RWPE2 (cell line): ENCODE measurements around the gene B4GALT4.
"Not testable (repeated sequence)": the region's sequence is repeated elsewhere in the genome, so short reads cannot be mapped to it uniquely, and the experiment has no call there.

Source experiments
- ATAC-seq: fragments of 200-7000 bp; cut with Tn5 transposase; 3 replicates; pipeline ENCODE4 v1.9.1; 2021; ENCODE audit warnings: low read depth
- DNase-seq: peaks from one replicate; pipeline ENCODE4 v3.0.0-alpha.2; 2020; ENCODE audit warnings: low spot score
- H3K27ac ChIP-seq: fragments of 450-650 bp; 2 replicates; pipeline ENCODE4 v1.5.1; 2017; ENCODE audit warnings: mild to moderate bottlenecking; ENCODE audit not compliant: poor library complexity, severe bottlenecking
- H3K27me3 ChIP-seq: fragments of 250-450 bp; sonication (Bioruptor Pico); 2 replicates; pipeline ENCODE4 v1.5.1; 2021; ENCODE audit warnings: mild to moderate bottlenecking, moderate library complexity; ENCODE audit not compliant: insufficient read depth, poor library complexity, severe bottlenecking
- H3K36me3 ChIP-seq: fragments of 250-450 bp; sonication (Bioruptor Pico); 2 replicates; pipeline ENCODE4 v1.5.1; 2020; ENCODE audit warnings: low read depth, mild to moderate bottlenecking, moderate library complexity
- H3K4me1 ChIP-seq: fragments of 250-450 bp; sonication (Bioruptor Pico); 2 replicates; pipeline ENCODE4 v1.5.1; 2021; ENCODE audit warnings: mild to moderate bottlenecking, moderate library complexity; ENCODE audit not compliant: insufficient read depth, poor library complexity, severe bottlenecking
- H3K4me3 ChIP-seq: fragments of 250-450 bp; sonication (Bioruptor Pico); 2 replicates; pipeline ENCODE4 v1.5.1; 2021; ENCODE audit warnings: mild to moderate bottlenecking, moderate library complexity; ENCODE audit not compliant: severe bottlenecking
- H3K9me3 ChIP-seq: fragments of 250-450 bp; sonication (Bioruptor Pico); 2 replicates; pipeline ENCODE4 v1.5.1; 2021; ENCODE audit warnings: mild to moderate bottlenecking, moderate library complexity; ENCODE audit not compliant: severe bottlenecking
- TF ChIP-seq, protein P1 (sequence below): fragments of 450-650 bp; IDR thresholded peaks from one replicate; pipeline ENCODE4 v1.5.1; 2017; ENCODE audit warnings: mild to moderate bottlenecking, moderate library complexity; ENCODE audit not compliant: poor library complexity, severe bottlenecking

Gene B4GALT4

DNA sequence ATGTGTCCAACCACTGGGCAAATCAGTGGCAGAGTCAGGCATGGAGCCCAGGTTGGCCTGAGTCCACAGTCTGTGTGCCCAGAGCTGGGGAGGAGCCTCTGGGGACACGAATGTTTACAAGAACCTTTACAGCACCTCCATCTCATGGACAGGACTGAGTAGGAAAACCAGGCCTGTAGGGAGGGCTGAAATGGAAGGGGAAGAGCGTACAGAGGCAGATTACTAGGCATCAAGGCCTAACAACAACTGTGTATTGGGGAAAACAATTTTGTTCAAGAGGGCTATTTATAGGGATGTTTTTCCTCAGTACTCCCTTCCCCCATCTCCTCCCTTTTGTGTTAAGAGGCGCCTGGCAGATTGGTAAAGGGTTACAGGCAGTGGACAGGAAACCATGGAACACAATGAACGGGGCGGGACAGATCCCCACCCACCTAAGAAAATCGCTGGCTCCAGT is 38.5 kb upstream of the B4GALT4 start:
- Histone ChIP-seq H3K9me3 (no peaks in the 10 kb centered on the region), H3K4me3 (no peak overlapping the region), H3K36me3 (no peaks in the 10 kb centered on the region), H3K4me1 (no peaks in the 10 kb centered on the region), H3K27ac (no peak overlapping the region), H3K27me3 (no peaks in the 10 kb centered on the region)
- TF ChIP-seq, protein P1, sequence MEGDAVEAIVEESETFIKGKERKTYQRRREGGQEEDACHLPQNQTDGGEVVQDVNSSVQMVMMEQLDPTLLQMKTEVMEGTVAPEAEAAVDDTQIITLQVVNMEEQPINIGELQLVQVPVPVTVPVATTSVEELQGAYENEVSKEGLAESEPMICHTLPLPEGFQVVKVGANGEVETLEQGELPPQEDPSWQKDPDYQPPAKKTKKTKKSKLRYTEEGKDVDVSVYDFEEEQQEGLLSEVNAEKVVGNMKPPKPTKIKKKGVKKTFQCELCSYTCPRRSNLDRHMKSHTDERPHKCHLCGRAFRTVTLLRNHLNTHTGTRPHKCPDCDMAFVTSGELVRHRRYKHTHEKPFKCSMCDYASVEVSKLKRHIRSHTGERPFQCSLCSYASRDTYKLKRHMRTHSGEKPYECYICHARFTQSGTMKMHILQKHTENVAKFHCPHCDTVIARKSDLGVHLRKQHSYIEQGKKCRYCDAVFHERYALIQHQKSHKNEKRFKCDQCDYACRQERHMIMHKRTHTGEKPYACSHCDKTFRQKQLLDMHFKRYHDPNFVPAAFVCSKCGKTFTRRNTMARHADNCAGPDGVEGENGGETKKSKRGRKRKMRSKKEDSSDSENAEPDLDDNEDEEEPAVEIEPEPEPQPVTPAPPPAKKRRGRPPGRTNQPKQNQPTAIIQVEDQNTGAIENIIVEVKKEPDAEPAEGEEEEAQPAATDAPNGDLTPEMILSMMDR = no peak
- DNase-seq (no peak), ATAC-seq (no peak; the same call in 2 of the 3 replicates)

DNA sequence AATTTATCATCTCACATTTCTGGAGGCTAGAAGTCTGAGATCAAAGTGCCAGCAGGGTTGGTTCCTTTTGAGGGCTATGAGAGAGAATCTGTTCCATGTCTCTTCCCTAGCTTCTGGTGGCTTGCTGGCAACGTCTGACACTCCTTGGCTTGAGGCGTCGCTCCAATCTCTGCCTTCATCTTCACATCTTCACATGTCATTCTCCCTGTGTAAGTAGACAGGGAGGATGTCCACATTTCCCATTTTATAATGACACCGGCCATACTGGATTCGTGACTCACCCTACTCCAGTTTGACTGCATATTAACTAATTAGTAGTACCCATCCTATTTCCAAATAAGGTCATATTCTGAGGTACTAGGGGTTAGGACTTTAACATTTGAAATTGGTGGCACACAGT is 36.0 kb upstream of the B4GALT4 start:
- no peaks in the 10 kb centered on the region for H3K4me1 ChIP-seq
- no peak for ATAC-seq
- TF ChIP-seq, protein P1 = no peak

DNA sequence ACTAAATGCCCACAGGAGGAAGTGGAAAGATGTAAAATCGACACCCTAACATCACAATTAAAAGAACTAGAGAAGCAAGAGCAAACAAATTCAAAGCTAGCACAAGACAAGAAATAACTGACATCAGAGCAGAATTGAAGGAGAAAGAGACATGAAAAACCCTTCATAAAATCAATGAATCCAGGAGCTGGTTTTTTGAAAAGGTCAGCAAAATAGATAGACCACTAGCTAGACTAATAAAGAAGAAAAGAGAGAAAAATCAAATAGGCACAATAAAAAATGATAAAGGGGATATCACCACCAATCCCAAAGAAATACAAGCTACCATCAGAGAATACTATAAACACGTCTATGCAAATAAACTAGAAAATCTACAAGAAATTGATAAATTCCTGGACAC is 29.5 kb upstream of the B4GALT4 start:
- H3K27ac ChIP-seq, H3K4me3 ChIP-seq, H3K27me3 ChIP-seq, H3K36me3 ChIP-seq, H3K4me1 ChIP-seq, ATAC-seq, DNase-seq, H3K9me3 ChIP-seq: not testable (repeated sequence)

More for the DNA sequence above, 36.0 kb upstream of the B4GALT4 start:
- no peak for DNase-seq
- Histone ChIP-seq H3K9me3 (no peaks in the 10 kb centered on the region), H3K4me3 (no peak overlapping the region), H3K27ac (no peak overlapping the region), H3K27me3 (no peaks in the 10 kb centered on the region), H3K36me3 (no peaks in the 10 kb centered on the region)

DNA sequence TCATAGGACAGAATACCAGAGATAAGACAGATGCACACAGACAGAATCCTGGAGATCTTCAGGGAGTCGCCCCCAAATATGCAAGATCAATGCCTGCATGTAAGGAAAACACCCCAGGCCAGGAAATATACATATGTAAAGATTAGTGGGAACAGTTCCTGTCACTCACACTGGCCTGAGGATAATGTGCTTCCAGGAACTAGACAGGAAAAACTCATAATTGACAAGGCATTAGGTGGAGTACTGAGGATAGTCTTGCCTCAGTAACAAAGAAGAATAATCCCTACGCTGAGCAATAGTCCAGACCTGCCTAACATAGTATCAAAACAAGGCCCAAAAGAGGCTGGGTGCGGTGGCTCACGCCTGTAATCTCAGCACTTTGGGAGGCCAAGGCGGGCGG is 20.4 kb upstream of the B4GALT4 start:
- no peak overlapping the region for H3K27ac ChIP-seq
- H3K36me3 ChIP-seq = no peaks in the 10 kb centered on the region
- ATAC-seq (no peak), DNase-seq (no peak)
- H3K4me1 ChIP-seq = no peaks in the 10 kb centered on the region
- no peaks in the 10 kb centered on the region for H3K9me3 ChIP-seq
- no peaks in the 10 kb centered on the region for H3K27me3 ChIP-seq
- H3K4me3 ChIP-seq = no peak overlapping the region
- TF ChIP-seq, protein P1 = no peak

DNA sequence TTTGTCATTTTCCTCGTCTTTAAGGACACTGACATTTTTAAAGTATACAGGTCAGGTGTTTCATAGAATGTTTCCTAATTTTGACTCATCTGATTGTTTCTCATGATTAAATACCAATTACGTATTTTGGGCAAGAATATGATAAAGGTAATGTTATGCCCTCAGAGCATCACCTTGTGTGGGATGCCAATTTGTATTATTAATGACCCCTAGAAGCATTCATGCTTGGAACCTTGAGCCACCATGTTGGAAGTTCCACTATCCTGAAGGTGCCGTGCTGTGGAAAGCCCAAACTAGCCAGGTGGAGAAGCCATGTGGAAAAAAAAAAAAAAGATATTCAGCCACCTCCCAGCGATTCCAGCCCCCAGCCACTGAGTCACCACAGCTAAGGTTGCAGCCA is 19.1 kb upstream of the B4GALT4 start:
- TF ChIP-seq, protein P1 = no peak
- Histone ChIP-seq H3K4me3 (no peak overlapping the region), H3K27me3 (no peaks in the 10 kb centered on the region)

More for the DNA sequence above, 19.1 kb upstream of the B4GALT4 start:
- no peak for DNase-seq
- ATAC-seq = no peak
- no peaks in the 10 kb centered on the region for H3K36me3 ChIP-seq
- H3K9me3 ChIP-seq = no peaks in the 10 kb centered on the region
- H3K27ac ChIP-seq = no peak overlapping the region
- no peaks in the 10 kb centered on the region for H3K4me1 ChIP-seq
